Measurements from ENCODE around the gene CRYGD. TPM values are rescaled to one million over a fixed set of nuclear protein-coding genes. Genes with fewer than 3 reads are reported as not detected.
"Not testable (repeated sequence)": the region's sequence is repeated elsewhere in the genome, so short reads cannot be mapped to it uniquely, and the experiment has no call there.

Gene CRYGD
- total RNA-seq, 1 donor from 2014 or later, result not detected

DNA sequence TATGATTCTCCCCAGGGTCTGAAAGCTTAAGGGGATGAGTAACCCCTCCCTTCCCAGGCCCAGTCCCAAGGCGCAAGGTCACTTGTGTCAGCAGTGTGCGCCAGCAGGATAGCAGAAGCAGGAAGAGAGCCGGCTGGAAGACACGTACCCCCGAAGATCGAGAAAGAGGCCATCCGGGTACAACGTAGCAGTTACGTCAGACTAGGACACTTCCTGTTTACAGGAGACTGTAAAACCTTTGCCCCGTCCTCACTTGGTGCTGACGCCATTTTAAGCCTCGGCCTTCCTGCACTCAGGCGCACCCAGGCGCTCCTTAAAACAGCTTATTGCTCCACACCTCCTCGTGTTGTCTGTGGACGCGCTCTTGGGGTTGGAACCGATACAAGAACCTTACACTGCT, 15.1 kb upstream of the CRYGD start:
- H3K4me1 Mint-ChIP-seq (ENCODE audit: unreplicated experiment), result no peaks in the 10 kb centered on the region
- TF ChIP-seq, protein P1, sequence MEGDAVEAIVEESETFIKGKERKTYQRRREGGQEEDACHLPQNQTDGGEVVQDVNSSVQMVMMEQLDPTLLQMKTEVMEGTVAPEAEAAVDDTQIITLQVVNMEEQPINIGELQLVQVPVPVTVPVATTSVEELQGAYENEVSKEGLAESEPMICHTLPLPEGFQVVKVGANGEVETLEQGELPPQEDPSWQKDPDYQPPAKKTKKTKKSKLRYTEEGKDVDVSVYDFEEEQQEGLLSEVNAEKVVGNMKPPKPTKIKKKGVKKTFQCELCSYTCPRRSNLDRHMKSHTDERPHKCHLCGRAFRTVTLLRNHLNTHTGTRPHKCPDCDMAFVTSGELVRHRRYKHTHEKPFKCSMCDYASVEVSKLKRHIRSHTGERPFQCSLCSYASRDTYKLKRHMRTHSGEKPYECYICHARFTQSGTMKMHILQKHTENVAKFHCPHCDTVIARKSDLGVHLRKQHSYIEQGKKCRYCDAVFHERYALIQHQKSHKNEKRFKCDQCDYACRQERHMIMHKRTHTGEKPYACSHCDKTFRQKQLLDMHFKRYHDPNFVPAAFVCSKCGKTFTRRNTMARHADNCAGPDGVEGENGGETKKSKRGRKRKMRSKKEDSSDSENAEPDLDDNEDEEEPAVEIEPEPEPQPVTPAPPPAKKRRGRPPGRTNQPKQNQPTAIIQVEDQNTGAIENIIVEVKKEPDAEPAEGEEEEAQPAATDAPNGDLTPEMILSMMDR (IDR thresholded peaks at IDR 0.05; ENCODE audit: unreplicated experiment), result no peak
- H3K27me3 Mint-ChIP-seq (ENCODE audit: unreplicated experiment), result peaks cover 3% of the 10 kb centered on the region
- H3K27ac Mint-ChIP-seq (ENCODE audit: unreplicated experiment), result no peak overlapping the region
- H3K9me3 Mint-ChIP-seq (ENCODE audit: unreplicated experiment), result peaks cover 4% of the 10 kb centered on the region
- no peak for DNase-seq (ENCODE audit: low spot score)
- no peak overlapping the region for H3K4me3 Mint-ChIP-seq (ENCODE audit: unreplicated experiment)
- peaks cover 16% of the 10 kb centered on the region for H3K36me3 Mint-ChIP-seq (ENCODE audit: low read depth, unreplicated experiment)

- not testable (repeated sequence) for H3K27me3 Mint-ChIP-seq (ENCODE audit: unreplicated experiment); H3K9me3 Mint-ChIP-seq (ENCODE audit: unreplicated experiment); H3K4me1 Mint-ChIP-seq (ENCODE audit: unreplicated experiment); DNase-seq (ENCODE audit: low spot score); H3K4me3 Mint-ChIP-seq (ENCODE audit: unreplicated experiment); H3K27ac Mint-ChIP-seq (ENCODE audit: unreplicated experiment)
- peaks cover 16% of the 10 kb centered on the region for H3K36me3 Mint-ChIP-seq (ENCODE audit: low read depth, unreplicated experiment)
These were observed 14.0 kb upstream of the CRYGD start for GRCh38 chr2:208138334-208138733.

DNA sequence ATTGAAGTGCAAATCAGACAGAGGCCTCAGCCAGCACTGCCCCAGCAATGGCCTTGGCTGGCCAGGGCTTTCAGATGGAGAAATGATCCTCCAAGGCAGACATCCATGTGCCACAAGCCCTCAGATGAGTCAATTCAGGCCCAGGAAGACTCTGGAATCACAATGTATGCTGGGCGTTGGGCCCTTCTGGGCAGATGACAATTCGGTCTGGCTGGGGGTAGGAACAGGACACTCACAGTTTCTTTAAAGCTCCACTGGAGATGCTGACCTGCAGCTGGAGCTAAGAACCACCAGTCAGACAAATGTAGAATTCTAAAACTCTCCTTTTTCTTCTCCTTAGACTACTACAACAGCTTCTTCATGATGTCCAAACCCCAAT, 12.4 kb upstream of the CRYGD start:
- Mint-ChIP-seq H3K9me3 (ENCODE audit: unreplicated experiment) (peaks cover 4% of the 10 kb centered on the region), H3K27me3 (ENCODE audit: unreplicated experiment) (peaks cover 7% of the 10 kb centered on the region), H3K4me1 (ENCODE audit: unreplicated experiment) (no peaks in the 10 kb centered on the region), H3K4me3 (ENCODE audit: unreplicated experiment) (no peak overlapping the region), H3K36me3 (ENCODE audit: low read depth, unreplicated experiment) (peaks cover 16% of the 10 kb centered on the region), H3K27ac (ENCODE audit: unreplicated experiment) (no peak overlapping the region)
- TF ChIP-seq, protein P1 (IDR thresholded peaks at IDR 0.05; ENCODE audit: unreplicated experiment), result no peak
- DNase-seq (ENCODE audit: low spot score), result no peak

GRCh38 chr2:208135794-208136715, 11.7 kb upstream of the CRYGD start:
- no peaks in the 10 kb centered on the region for H3K4me1 Mint-ChIP-seq (ENCODE audit: unreplicated experiment)
- no peak overlapping the region for H3K4me3 Mint-ChIP-seq (ENCODE audit: unreplicated experiment)
- H3K27ac Mint-ChIP-seq (ENCODE audit: unreplicated experiment), result no peak overlapping the region
- no peak for DNase-seq (ENCODE audit: low spot score)
- TF ChIP-seq, protein P1 (IDR thresholded peaks at IDR 0.05; ENCODE audit: unreplicated experiment), result no peak
- peaks cover 16% of the 10 kb centered on the region for H3K36me3 Mint-ChIP-seq (ENCODE audit: low read depth, unreplicated experiment)
- H3K27me3 Mint-ChIP-seq (ENCODE audit: unreplicated experiment), result peaks cover 7% of the 10 kb centered on the region
- peaks cover 4% of the 10 kb centered on the region for H3K9me3 Mint-ChIP-seq (ENCODE audit: unreplicated experiment)

GRCh38 chr2:208134928-208135586, 10.7 kb upstream of the CRYGD start:
- TF ChIP-seq, protein P1 (IDR thresholded peaks at IDR 0.05; ENCODE audit: unreplicated experiment), result no peak
- Mint-ChIP-seq H3K9me3 (ENCODE audit: unreplicated experiment) (peaks cover 4% of the 10 kb centered on the region), H3K27ac (ENCODE audit: unreplicated experiment) (no peak overlapping the region), H3K36me3 (ENCODE audit: low read depth, unreplicated experiment) (peaks cover 16% of the 10 kb centered on the region), H3K4me1 (ENCODE audit: unreplicated experiment) (no peaks in the 10 kb centered on the region), H3K4me3 (ENCODE audit: unreplicated experiment) (no peak overlapping the region), H3K27me3 (ENCODE audit: unreplicated experiment) (peaks cover 8% of the 10 kb centered on the region)
- DNase-seq (ENCODE audit: low spot score), result no peak

Measured in endothelial cell (in vitro differentiated cells).